Amniotic epithelial cell (primary cell): ENCODE results near the gene DUS1L.
A peak's percentile ranks its signal among the peaks of the same experiment; 100 is the strongest.

Source experiments
- DNase-seq: peaks from one replicate; pipeline ENCODE4 v3.0.0-alpha.2; 2010; ENCODE audit warnings: low read depth

DUS1L gene

GRCh38 chr17:82023447-82024241 is 42.0 kb downstream of the DUS1L start:
- no peak for DNase-seq

GRCh38 chr17:82022981-82023446 is 42.6 kb downstream of the DUS1L start, which contains the start of gene LRRC45:
Gene LRRC45 (plus strand): TSS chr17:82023305. CDS start chr17:82023644, 339 bp downstream.
- peak; percentile 99 for DNase-seq

GRCh38 chr17:82022310-82022980 is 43.2 kb downstream of the DUS1L start, which contains the start of gene CENPX:
Gene CENPX (minus strand): TSS chr17:82022878. CDS start chr17:82022861, 17 bp downstream.
- no peak for DNase-seq

GRCh38 chr17:82021900-82022309 is 43.7 kb downstream of the DUS1L start:
- DNase-seq, result no peak

GRCh38 chr17:82021107-82021899 is 44.3 kb downstream of the DUS1L start:
- DNase-seq, result peak; percentile 57

- no peak for DNase-seq
Observed at GRCh38 chr17:82020572-82021106, 45.0 kb downstream of the DUS1L start.

- no peak for DNase-seq
Observed at GRCh38 chr17:82019690-82020571, 45.7 kb downstream of the DUS1L start.

- DNase-seq, result no peak
Observed at GRCh38 chr17:82018989-82019689, 46.5 kb downstream of the DUS1L start.

- DNase-seq, result no peak
Observed at GRCh38 chr17:82018152-82018988, 47.2 kb downstream of the DUS1L start.

- DNase-seq, result no peak
Observed at GRCh38 chr17:82017612-82018151, 47.9 kb downstream of the DUS1L start.

- DNase-seq, result no peak
Observed at GRCh38 chr17:82016875-82017459, 48.6 kb downstream of the DUS1L start.

GRCh38 chr17:82016061-82016874 is 49.3 kb downstream of the DUS1L start:
- no peak for DNase-seq

GRCh38 chr17:82015311-82015971 is 50.2 kb downstream of the DUS1L start:
- DNase-seq, result no peak

GRCh38 chr17:82014971-82015310 is 50.7 kb downstream of the DUS1L start:
- DNase-seq, result no peak

GRCh38 chr17:82014432-82014831 is 51.2 kb downstream of the DUS1L start:
- DNase-seq, result no peak

GRCh38 chr17:82013772-82014321 is 51.8 kb downstream of the DUS1L start:
- DNase-seq, result no peak

- no peak for DNase-seq
Observed at GRCh38 chr17:82013341-82013740, 52.3 kb downstream of the DUS1L start.
